Activated CD8-positive, alpha-beta T cell treated with anti-CD3 and anti-CD28 coated beads for 36 hours (primary cell): ENCODE results near the gene DCXR. TPM values are rescaled to one million over a fixed set of nuclear protein-coding genes. Genes with fewer than 3 reads are reported as not detected.

Experiments
- ATAC-seq: fragments of 200-7000 bp; cut with Tn5 transposase; one replicate; pipeline ENCODE4 v1.10.0; 2021; ENCODE audit warnings: mild to moderate bottlenecking, moderate library complexity
- CTCF ChIA-PET: fragments of 350-600 bp; sonication (Branson Sonifier 250); formaldehyde crosslinking; loops from one replicate; lab custom pipeline; 2021; ENCODE audit warnings: antibody characterized with exemption; lab: Charles Lee
- POLR2A ChIA-PET: fragments of 350-600 bp; sonication (Branson Sonifier 250); formaldehyde crosslinking; loops from one replicate; lab custom pipeline; 2021; ENCODE audit warnings: antibody characterized with exemption; lab: Charles Lee
- DNase-seq: peaks from one replicate; pipeline ENCODE4 v3.0.0-alpha.2; 2020
- H3K27ac Mint-ChIP-seq: one replicate; pipeline ENCODE4 v1.8.0; 2021; ENCODE audit warnings: mild to moderate bottlenecking, mixed read lengths
- H3K27me3 Mint-ChIP-seq: one replicate; pipeline ENCODE4 v1.8.0; 2021; ENCODE audit warnings: mixed read lengths
- H3K36me3 Mint-ChIP-seq: one replicate; pipeline ENCODE4 v1.8.0; 2021; ENCODE audit warnings: low read depth, mixed read lengths
- H3K4me1 Mint-ChIP-seq: one replicate; pipeline ENCODE4 v1.8.0; 2021; ENCODE audit warnings: low read depth, mixed read lengths
- H3K4me3 Mint-ChIP-seq: one replicate; pipeline ENCODE4 v1.8.0; 2021; ENCODE audit warnings: mild to moderate bottlenecking, moderate library complexity, mixed read lengths
- H3K9me3 Mint-ChIP-seq: one replicate; pipeline ENCODE4 v1.8.0; 2021; ENCODE audit warnings: mixed read lengths
- CTCF ChIP-seq: fragments of 200-600 bp; IDR thresholded peaks from one replicate; pipeline ENCODE4 v1.8.0; 2022; ENCODE audit warnings: antibody characterized with exemption, mild to moderate bottlenecking
- intact Hi-C: fragments of 100-400 bp; cut with micrococcal nuclease; formaldehyde crosslinking; loops from one replicate; pipeline ENCODE4 v1.10.0; 2022
- total RNA-seq, 2 experiments: library from RNA; stranded (reverse); gene quantifications; one replicate each; pipeline ENCODE4 v1.2.3, GENCODE V29; 2021

Gene DCXR
- total RNA-seq, 2 experiments from 2014 or later = 99.2 to 101 TPM

GRCh38 chr17:82015311-82015971, 22.1 kb downstream of the DCXR start:
- ChIA-PET POLR2A (interaction anchor here (1.0 kb wide), 1 partner anchor 36 kb away, joined by 4 read pairs; no protein-coding TSS in a partner anchor), CTCF (interaction anchor here (1.7 kb wide), 1 partner anchor 56 kb away, joined by 6 read pairs; no protein-coding TSS in a partner anchor)
- TF ChIP-seq CTCF = no peak
- ATAC-seq = no peak
- Mint-ChIP-seq H3K27ac (no peak overlapping the region), H3K27me3 (no peaks in the 10 kb centered on the region), H3K9me3 (no peaks in the 10 kb centered on the region), H3K4me3 (no peak overlapping the region), H3K4me1 (no peaks in the 10 kb centered on the region), H3K36me3 (peaks cover 3% of the 10 kb centered on the region)
- no peak for DNase-seq
- intact Hi-C loops = no loop called here

- intact Hi-C loops = no loop called here
- Mint-ChIP-seq H3K4me1 (no peaks in the 10 kb centered on the region), H3K27me3 (no peaks in the 10 kb centered on the region), H3K27ac (no peak overlapping the region), H3K4me3 (no peak overlapping the region), H3K36me3 (peaks cover 3% of the 10 kb centered on the region), H3K9me3 (no peaks in the 10 kb centered on the region)
- ChIA-PET POLR2A (interaction anchor here (0.6 kb wide), 1 partner anchor 127 kb away, joined by 3 read pairs; no protein-coding TSS in a partner anchor), CTCF (interaction anchor here (1.7 kb wide), 1 partner anchor 55 kb away, joined by 6 read pairs; no protein-coding TSS in a partner anchor)
- ATAC-seq (no peak), DNase-seq (no peak)
- TF ChIP-seq CTCF = no peak
These were observed 22.6 kb downstream of the DCXR start for GRCh38 chr17:82014971-82015310.

GRCh38 chr17:82014432-82014831, 23.1 kb downstream of the DCXR start:
- ATAC-seq = no peak
- ChIA-PET CTCF (interaction anchor here (1.7 kb wide), 1 partner anchor 55 kb away, joined by 6 read pairs; no protein-coding TSS in a partner anchor), POLR2A (interaction anchor here (0.6 kb wide), 1 partner anchor 128 kb away, joined by 3 read pairs; no protein-coding TSS in a partner anchor)
- Mint-ChIP-seq H3K4me3 (no peak overlapping the region), H3K4me1 (peaks cover 4% of the 10 kb centered on the region), H3K9me3 (no peaks in the 10 kb centered on the region), H3K27me3 (no peaks in the 10 kb centered on the region), H3K36me3 (peaks cover 3% of the 10 kb centered on the region), H3K27ac (no peak overlapping the region)
- intact Hi-C loops = no loop called here
- no peak for DNase-seq
- TF ChIP-seq CTCF = no peak

GRCh38 chr17:82013772-82014321, 23.6 kb downstream of the DCXR start:
- Mint-ChIP-seq H3K36me3 (peaks cover 3% of the 10 kb centered on the region), H3K27ac (no peak overlapping the region), H3K27me3 (no peaks in the 10 kb centered on the region), H3K4me3 (no peak overlapping the region), H3K4me1 (peaks cover 6% of the 10 kb centered on the region), H3K9me3 (no peaks in the 10 kb centered on the region)
- intact Hi-C loops = no loop called here
- DNase-seq (no peak), ATAC-seq (no peak)
- no peak for TF ChIP-seq CTCF
- ChIA-PET POLR2A (interaction anchor here (0.7 to 1.1 kb wide), 3 partner anchors 17 to 182 kb away, joined by 3 read pairs; no protein-coding TSS in a partner anchor), CTCF (interaction anchor here (0.9 to 2.1 kb wide), 2 partner anchors 16 to 54 kb away, joined by 3 to 5 read pairs; no protein-coding TSS in a partner anchor)

- Mint-ChIP-seq H3K27me3 (no peaks in the 10 kb centered on the region), H3K9me3 (no peaks in the 10 kb centered on the region), H3K4me3 (no peak overlapping the region), H3K27ac (no peak overlapping the region), H3K4me1 (peaks cover 6% of the 10 kb centered on the region), H3K36me3 (no peaks in the 10 kb centered on the region)
- TF ChIP-seq CTCF = no peak
- CTCF ChIA-PET = interaction anchor here (0.9 to 2.1 kb wide), 2 partner anchors 17 to 54 kb away, joined by 3 to 5 read pairs; no protein-coding TSS in a partner anchor
- ATAC-seq (no peak), DNase-seq (no peak)
- intact Hi-C loops = no loop called here
- POLR2A ChIA-PET = interaction anchor here (0.7 to 1.1 kb wide), 3 partner anchors 16 to 183 kb away, joined by 3 read pairs; no protein-coding TSS in a partner anchor
These were observed 24.2 kb downstream of the DCXR start for GRCh38 chr17:82013341-82013740.
